ENCODE data around the gene HLA-DQA1. TPM values are rescaled to one million over a fixed set of nuclear protein-coding genes. Genes with fewer than 3 reads are reported as not detected.
"Not testable (repeated sequence)": the region's sequence is repeated elsewhere in the genome, so short reads cannot be mapped to it uniquely, and the experiment has no call there.

HLA-DQA1 gene
- total RNA-seq: not detected in 2 replicates
- long read RNA-seq: 0 reads

DNA sequence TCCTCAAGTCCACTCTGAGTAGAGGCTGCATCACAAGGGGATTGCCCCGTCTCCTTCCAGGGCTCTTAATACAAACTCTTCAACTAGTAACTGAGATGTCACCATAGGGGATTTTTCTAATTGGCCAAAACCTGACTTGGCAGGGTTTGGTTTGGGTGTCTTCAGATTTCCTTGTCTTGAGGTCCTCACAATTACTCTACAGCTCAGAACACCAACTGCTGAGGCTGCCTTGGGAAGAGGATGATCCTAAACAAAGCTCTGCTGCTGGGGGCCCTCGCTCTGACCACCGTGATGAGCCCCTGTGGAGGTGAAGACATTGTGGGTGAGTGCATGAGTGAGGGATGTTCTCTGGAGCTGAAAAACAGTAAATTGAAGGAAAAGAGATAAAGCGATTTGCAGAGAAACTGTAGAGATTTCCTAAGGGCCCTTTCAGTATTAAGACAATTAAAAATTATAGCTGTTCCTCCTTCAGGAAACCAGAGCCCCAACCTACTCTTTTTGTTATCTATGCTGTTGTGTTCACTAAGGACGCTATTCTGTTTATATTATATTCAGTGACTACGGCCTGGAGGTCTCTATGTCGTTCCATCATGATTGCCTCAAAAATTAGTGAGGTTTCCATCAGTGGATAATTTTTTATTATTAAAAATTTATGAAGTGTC, at the start of gene HLA-DQA1:
TSS of gene HLA-DQA1 (plus strand) at position 188 of the 662 bp plus-strand sequence. CDS start at position 241, 53 bp downstream.
- TF ChIP-seq CTCF (IDR thresholded peaks at IDR 0.05; ENCODE audit: unreplicated experiment): no peak
- Mint-ChIP-seq H3K9me3 (ENCODE audit: low read depth) (no peaks in the 10 kb centered on the region), H3K36me3 (ENCODE audit: insufficient read depth) (no peaks in the 10 kb centered on the region), H3K4me3 (ENCODE audit: low read depth) (no peak within 1 kb of the TSS), H3K27me3 (peaks cover 16% of the 10 kb centered on the region), H3K27ac (no peak within 1 kb of the TSS), H3K4me1 (ENCODE audit: low read depth) (no peaks in the 10 kb centered on the region)
- no peak for DNase-seq (ENCODE audit: low spot score, unreplicated experiment)

- Mint-ChIP-seq H3K4me1 (ENCODE audit: low read depth) (peaks cover 10% of the 10 kb centered on the region), H3K27me3 (peaks cover 33% of the 10 kb centered on the region), H3K9me3 (ENCODE audit: low read depth) (no peaks in the 10 kb centered on the region), H3K4me3 (ENCODE audit: low read depth) (no peak overlapping the region), H3K36me3 (ENCODE audit: insufficient read depth) (no peaks in the 10 kb centered on the region), H3K27ac (no peak overlapping the region)
- DNase-seq (ENCODE audit: low spot score, unreplicated experiment): no peak
- no peak for TF ChIP-seq CTCF (IDR thresholded peaks at IDR 0.05; ENCODE audit: unreplicated experiment)
Observed at GRCh38 chr6:32588156-32588555, 49.0 kb upstream of the HLA-DQA1 start.

DNA sequence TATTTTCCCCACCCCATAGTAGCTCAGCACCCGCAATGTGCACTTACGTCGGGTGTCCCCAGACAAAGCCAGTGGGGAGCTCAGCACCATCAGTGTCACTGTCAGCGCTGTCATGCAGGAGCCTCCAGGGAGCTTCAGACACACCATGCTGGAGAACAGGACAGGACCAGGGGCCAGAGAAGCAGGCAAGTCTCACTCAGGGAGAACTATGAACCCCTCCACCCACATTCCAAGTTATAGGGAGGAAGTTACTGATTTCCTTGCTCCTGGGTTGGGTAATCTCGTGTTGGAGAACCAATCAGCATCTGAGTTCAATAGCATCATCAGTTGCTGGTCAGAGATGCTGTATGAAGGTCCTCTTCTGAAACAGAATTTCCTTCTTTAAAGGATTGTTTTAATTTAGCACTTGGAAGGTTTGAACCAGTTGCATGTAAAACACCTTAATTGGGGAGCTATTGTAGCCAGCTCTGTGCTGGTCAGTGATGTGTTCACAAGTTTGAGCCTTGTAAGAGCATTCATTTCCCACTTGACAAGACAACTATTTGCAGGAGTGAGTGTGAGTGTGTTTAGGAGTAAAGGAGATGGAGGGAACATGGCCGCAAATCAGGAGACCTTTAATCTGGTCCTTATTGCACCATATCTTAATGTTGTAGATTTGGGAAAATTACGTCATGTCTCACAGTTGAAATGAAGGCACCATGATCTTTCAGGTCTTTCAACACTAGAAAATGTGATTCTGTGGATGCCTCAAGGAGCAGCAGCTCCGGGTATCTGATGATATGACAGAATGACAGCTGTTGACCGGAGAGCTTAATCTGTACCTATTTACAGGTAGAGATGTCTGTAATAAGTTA, 47.4 kb upstream of the HLA-DQA1 start, which contains the start of gene HLA-DRB1:
TSS of gene HLA-DRB1 (minus strand) at position 253 of the 854 bp plus-strand sequence. CDS start at position 147, 106 bp downstream.
- no peak for DNase-seq (ENCODE audit: low spot score, unreplicated experiment)
- Mint-ChIP-seq H3K27me3 (peaks cover 21% of the 10 kb centered on the region), H3K36me3 (ENCODE audit: insufficient read depth) (no peaks in the 10 kb centered on the region), H3K4me1 (ENCODE audit: low read depth) (peaks cover 2% of the 10 kb centered on the region), H3K4me3 (ENCODE audit: low read depth) (no peak within 1 kb of the TSS), H3K9me3 (ENCODE audit: low read depth) (no peaks in the 10 kb centered on the region), H3K27ac (no peak within 1 kb of the TSS)
- no peak for TF ChIP-seq CTCF (IDR thresholded peaks at IDR 0.05; ENCODE audit: unreplicated experiment)

DNA sequence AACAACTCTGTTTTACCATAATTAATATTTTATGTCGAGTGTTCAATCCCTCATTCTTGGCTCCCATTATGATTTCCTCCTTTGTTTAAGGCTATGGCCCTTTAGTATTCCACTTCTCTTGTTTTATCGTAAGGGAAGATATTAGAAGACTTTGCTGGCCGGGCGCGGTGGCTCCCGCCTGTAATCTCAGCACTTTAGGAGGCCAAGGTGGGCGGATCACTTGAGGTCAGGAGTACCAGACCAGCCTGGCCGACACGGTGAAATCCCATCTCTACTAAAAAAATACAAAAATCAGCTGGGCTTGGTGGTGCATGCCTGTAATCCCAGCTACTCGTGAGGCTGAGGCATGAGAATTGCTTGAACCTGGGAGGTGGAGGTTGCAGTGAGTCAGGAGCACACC, 46.5 kb upstream of the HLA-DQA1 start:
- peaks cover 14% of the 10 kb centered on the region for H3K27me3 Mint-ChIP-seq
- H3K4me1 Mint-ChIP-seq (ENCODE audit: low read depth); H3K9me3 Mint-ChIP-seq (ENCODE audit: low read depth); H3K4me3 Mint-ChIP-seq (ENCODE audit: low read depth); H3K36me3 Mint-ChIP-seq (ENCODE audit: insufficient read depth); DNase-seq (ENCODE audit: low spot score, unreplicated experiment); H3K27ac Mint-ChIP-seq: not testable (repeated sequence)

- H3K27ac Mint-ChIP-seq: no peak overlapping the region
- H3K27me3 Mint-ChIP-seq: no peaks in the 10 kb centered on the region
- H3K4me1 Mint-ChIP-seq (ENCODE audit: low read depth): no peaks in the 10 kb centered on the region
- H3K9me3 Mint-ChIP-seq (ENCODE audit: low read depth): peaks cover 10% of the 10 kb centered on the region
- no peak for TF ChIP-seq CTCF (IDR thresholded peaks at IDR 0.05; ENCODE audit: unreplicated experiment)
- no peaks in the 10 kb centered on the region for H3K36me3 Mint-ChIP-seq (ENCODE audit: insufficient read depth)
- DNase-seq (ENCODE audit: low spot score, unreplicated experiment): no peak
- no peak overlapping the region for H3K4me3 Mint-ChIP-seq (ENCODE audit: low read depth)
Observed at GRCh38 chr6:32597024-32597423, 40.2 kb upstream of the HLA-DQA1 start.

Measured in progenitor cell of endocrine pancreas (in vitro differentiated cells).